SK-N-MC (cell line): ENCODE measurements around the gene ZNF526.
"Not testable (repeated sequence)": the region's sequence is repeated elsewhere in the genome, so short reads cannot be mapped to it uniquely, and the experiment has no call there.

ENCODE experiments used
- EZH2 ChIP-seq: fragments of 200-600 bp; sonication (generic); IDR thresholded peaks from one replicate; pipeline ENCODE4 v1.6.1; 2017; ENCODE audit warnings: antibody characterized with exemption
- POLR2AphosphoS5 ChIP-seq: IDR thresholded peaks from 2 replicates; pipeline ENCODE4 v1.6.1; 2012; ENCODE audit warnings: mild to moderate bottlenecking, low read depth, low read length, borderline replicate concordance

- not testable (repeated sequence) for TF ChIP-seq EZH2, POLR2AphosphoS5
These were observed 37.7 kb downstream of the ZNF526 start for GRCh38 chr19:42257842-42258241.
